ENCODE results near the gene SMIM43.
"Not testable (repeated sequence)": the region's sequence is repeated elsewhere in the genome, so short reads cannot be mapped to it uniquely, and the experiment has no call there.

Gene SMIM43

DNA sequence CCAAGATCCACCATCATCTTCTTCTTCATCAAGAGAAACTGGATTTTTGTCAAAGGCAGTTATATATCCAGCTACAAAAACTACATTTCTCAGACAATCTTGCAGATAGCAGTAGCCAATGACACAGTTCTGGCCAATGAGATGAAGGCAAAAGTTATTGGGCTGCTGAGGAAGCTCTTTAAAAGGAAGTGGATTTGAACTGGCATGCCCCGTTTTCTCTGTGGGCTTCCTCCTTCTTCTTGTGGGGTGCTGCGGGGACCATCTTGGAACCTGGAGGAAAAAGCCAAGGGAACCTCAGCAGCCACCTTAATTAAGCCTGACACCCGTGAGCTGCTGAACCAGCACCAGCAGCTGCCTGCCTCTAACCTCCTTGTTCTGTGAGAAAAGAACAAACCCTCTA is 4.8 kb downstream of the SMIM43 start:
- DNase-seq (ENCODE audit: extremely low read depth, insufficient read length), result no peak

DNA sequence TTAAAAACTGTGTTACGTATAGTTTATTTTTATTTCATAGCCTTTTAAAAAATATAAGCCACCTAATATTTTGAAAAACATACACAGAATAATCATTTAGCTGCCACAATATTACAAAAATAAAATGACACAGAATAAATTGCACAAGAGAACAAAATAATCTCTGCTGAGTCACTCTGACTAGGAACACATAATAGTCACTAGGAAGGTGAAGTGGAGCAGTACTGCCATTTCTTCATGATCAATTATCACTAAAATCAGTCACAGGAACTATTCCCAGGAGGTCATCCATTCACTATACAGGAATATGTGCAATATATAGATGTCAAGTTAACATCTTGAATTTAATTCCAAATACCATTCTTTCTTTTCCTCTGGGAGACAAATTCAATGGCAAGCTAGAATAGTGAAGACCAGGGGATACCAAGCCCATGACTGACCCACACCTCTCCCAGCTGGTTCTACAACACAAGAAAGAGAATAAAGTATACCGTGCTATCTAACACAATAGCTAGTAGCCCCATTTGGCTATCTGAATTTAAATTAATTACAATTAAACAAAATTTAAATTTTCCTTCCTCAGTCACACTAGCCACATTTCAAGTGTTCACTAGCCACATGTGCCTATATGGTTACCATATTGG is 5.9 kb downstream of the SMIM43 start:
- no peak for TF ChIP-seq CTCF (IDR thresholded peaks at IDR 0.05; ENCODE audit: insufficient read depth, low read length, poor library complexity, severe bottlenecking)
- H3K4me3 ChIP-seq (replicated peaks; ENCODE audit: low read depth, low read length), result no peak overlapping the region
- no peaks in the 10 kb centered on the region for H3K36me3 ChIP-seq (ENCODE audit: control insufficient read depth, insufficient read depth, low read length)
- no peaks in the 10 kb centered on the region for H3K27me3 ChIP-seq (replicated peaks; ENCODE audit: control insufficient read depth, insufficient read depth, low read length)
- DNase-seq (ENCODE audit: extremely low read depth, insufficient read length), result no peak

More for the DNA sequence above, 4.8 kb downstream of the SMIM43 start:
- Histone ChIP-seq H3K36me3 (ENCODE audit: control insufficient read depth, insufficient read depth, low read length) (no peaks in the 10 kb centered on the region), H3K4me3 (replicated peaks; ENCODE audit: low read depth, low read length) (no peak overlapping the region), H3K27me3 (replicated peaks; ENCODE audit: control insufficient read depth, insufficient read depth, low read length) (peaks cover 2% of the 10 kb centered on the region)
- TF ChIP-seq CTCF (IDR thresholded peaks at IDR 0.05; ENCODE audit: insufficient read depth, low read length, poor library complexity, severe bottlenecking), result no peak

DNA sequence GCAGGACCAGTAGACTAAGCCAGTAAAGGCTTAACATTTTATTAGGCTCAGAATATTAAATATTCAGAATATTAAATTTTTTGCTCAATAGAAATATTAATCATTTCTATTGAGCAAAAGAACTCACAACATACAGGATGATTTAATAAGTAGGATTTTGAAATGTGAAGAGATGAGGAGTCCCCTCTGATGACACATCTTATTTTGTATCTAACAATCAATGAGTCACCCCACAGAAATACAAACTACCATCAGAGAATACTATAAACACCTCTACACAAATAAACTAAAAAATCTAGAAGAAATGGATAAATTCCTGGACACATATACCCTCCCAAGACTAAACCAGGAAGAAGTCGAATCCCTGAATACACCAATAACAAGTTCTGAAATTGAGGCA is 12.8 kb downstream of the SMIM43 start:
- DNase-seq (ENCODE audit: extremely low read depth, insufficient read length); H3K4me3 ChIP-seq (replicated peaks; ENCODE audit: low read depth, low read length); H3K27me3 ChIP-seq (replicated peaks; ENCODE audit: control insufficient read depth, insufficient read depth, low read length); H3K36me3 ChIP-seq (ENCODE audit: control insufficient read depth, insufficient read depth, low read length): not testable (repeated sequence)

GRCh38 chr4:121749225-121749624 is 15.7 kb downstream of the SMIM43 start:
- DNase-seq (ENCODE audit: extremely low read depth, insufficient read length), result no peak
- no peak for TF ChIP-seq CTCF (IDR thresholded peaks at IDR 0.05; ENCODE audit: insufficient read depth, low read length, poor library complexity, severe bottlenecking)
- Histone ChIP-seq H3K4me3 (replicated peaks; ENCODE audit: low read depth, low read length) (no peak overlapping the region), H3K36me3 (ENCODE audit: control insufficient read depth, insufficient read depth, low read length) (no peaks in the 10 kb centered on the region), H3K27me3 (replicated peaks; ENCODE audit: control insufficient read depth, insufficient read depth, low read length) (no peaks in the 10 kb centered on the region)

DNA sequence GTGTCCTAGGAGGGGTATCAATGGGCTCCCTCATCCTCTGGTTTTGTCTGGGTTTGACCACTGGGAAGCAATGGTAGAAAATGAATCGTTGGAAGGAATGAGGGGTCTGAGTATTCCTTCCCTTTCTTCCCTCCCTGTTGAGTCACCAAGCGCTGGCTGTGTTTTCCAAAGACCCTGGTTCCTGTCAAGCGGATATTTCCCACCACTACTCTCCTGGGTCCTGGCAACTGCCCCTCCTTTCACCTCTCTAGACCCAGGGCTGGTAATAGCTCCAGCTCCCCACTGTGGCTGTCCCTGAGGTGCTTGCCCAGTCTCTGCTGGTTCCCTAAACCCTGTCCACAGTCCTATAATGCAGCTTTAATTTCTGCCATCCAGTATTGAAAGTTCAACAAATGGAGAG is 22.2 kb downstream of the SMIM43 start:
- Histone ChIP-seq H3K27me3 (replicated peaks; ENCODE audit: control insufficient read depth, insufficient read depth, low read length) (no peaks in the 10 kb centered on the region), H3K4me3 (replicated peaks; ENCODE audit: low read depth, low read length) (no peak overlapping the region), H3K36me3 (ENCODE audit: control insufficient read depth, insufficient read depth, low read length) (no peaks in the 10 kb centered on the region)
- DNase-seq (ENCODE audit: extremely low read depth, insufficient read length), result no peak
- TF ChIP-seq CTCF (IDR thresholded peaks at IDR 0.05; ENCODE audit: insufficient read depth, low read length, poor library complexity, severe bottlenecking), result no peak

DNA sequence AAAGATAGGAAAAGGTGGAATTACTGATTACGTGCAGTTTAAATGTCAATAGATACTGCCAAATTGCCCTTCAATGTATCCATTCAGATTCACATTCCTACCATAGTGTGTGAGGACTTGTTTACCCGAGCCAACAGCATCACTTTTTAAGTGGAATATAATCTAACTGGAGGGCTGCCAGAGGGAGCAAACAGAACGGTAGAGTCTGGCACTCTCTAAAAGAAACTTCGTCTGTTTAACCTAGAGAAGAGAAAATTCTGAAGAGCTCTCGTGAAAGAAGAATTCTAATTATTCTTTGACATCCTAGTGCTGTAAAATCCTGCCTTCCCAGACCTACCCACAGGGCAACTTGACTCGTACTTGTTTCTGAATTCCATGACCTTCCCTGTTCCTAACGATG is 23.2 kb downstream of the SMIM43 start:
- Histone ChIP-seq H3K36me3 (ENCODE audit: control insufficient read depth, insufficient read depth, low read length) (no peaks in the 10 kb centered on the region), H3K27me3 (replicated peaks; ENCODE audit: control insufficient read depth, insufficient read depth, low read length) (no peaks in the 10 kb centered on the region), H3K4me3 (replicated peaks; ENCODE audit: low read depth, low read length) (no peak overlapping the region)
- TF ChIP-seq CTCF (IDR thresholded peaks at IDR 0.05; ENCODE audit: insufficient read depth, low read length, poor library complexity, severe bottlenecking), result no peak
- DNase-seq (ENCODE audit: extremely low read depth, insufficient read length), result no peak

Measured in GM06990 (cell line).